HUES64 (cell line): ENCODE measurements around the gene EPB41L4A.

Experiments used
- H3K27ac ChIP-seq: 2 replicates; pipeline ENCODE4 v1.7.0; 2013; ENCODE audit warnings: low read depth, low read length, inconsistent platforms
- H3K27me3 ChIP-seq: 2 replicates; pipeline ENCODE4 v1.6.1; 2013; ENCODE audit warnings: mild to moderate bottlenecking, low read length; ENCODE audit not compliant: insufficient read depth
- H3K36me3 ChIP-seq: 2 replicates; pipeline ENCODE4 v1.6.1; 2013; ENCODE audit warnings: mild to moderate bottlenecking, low read length; ENCODE audit not compliant: insufficient read depth
- H3K4me1 ChIP-seq: 2 replicates; pipeline ENCODE4 v1.6.1; 2013; ENCODE audit warnings: mild to moderate bottlenecking, low read length, moderate library complexity; ENCODE audit not compliant: insufficient read depth
- H3K4me3 ChIP-seq: 2 replicates; pipeline ENCODE4 v1.5.1; 2013; ENCODE audit warnings: mild to moderate bottlenecking, low read length, moderate library complexity
- H3K9ac ChIP-seq: 2 replicates; pipeline ENCODE4 v1.6.1; 2013; ENCODE audit warnings: mild to moderate bottlenecking, low read depth, low read length
- H3K9me3 ChIP-seq: 2 replicates; pipeline ENCODE4 v1.6.1; 2013; ENCODE audit warnings: low read depth, low read length; ENCODE audit not compliant: insufficient read depth
- WGBS: fragments of 150-250, 120-280 bp; methylation state at CpG from one replicate; pipeline ENCODE4 v1.1.7; 2013; ENCODE audit warnings: missing lambda C conversion rate; 5-methylcytosine and 5-hydroxymethylcytosine counted together

EPB41L4A gene

GRCh38 chr5:112308608-112309007 lies 110.5 kb downstream of the EPB41L4A start:
- no peak overlapping the region for H3K9ac ChIP-seq
- H3K27ac ChIP-seq, result no peak overlapping the region
- WGBS, result no CpG with 5 or more reads among the region's 1 CpG
- no peaks in the 10 kb centered on the region for H3K36me3 ChIP-seq
- no peaks in the 10 kb centered on the region for H3K9me3 ChIP-seq
- H3K4me3 ChIP-seq, result no peak overlapping the region
- H3K4me1 ChIP-seq, result no peaks in the 10 kb centered on the region
- H3K27me3 ChIP-seq, result no peaks in the 10 kb centered on the region

- Histone ChIP-seq H3K36me3 (no peaks in the 10 kb centered on the region), H3K4me1 (no peaks in the 10 kb centered on the region), H3K27me3 (no peaks in the 10 kb centered on the region), H3K4me3 (no peak overlapping the region), H3K9ac (no peak overlapping the region), H3K27ac (no peak overlapping the region), H3K9me3 (no peaks in the 10 kb centered on the region)
- WGBS, result 90% methylated on average over 2 of the region's 2 CpGs
Measured at GRCh38 chr5:112306956-112307355, 112.1 kb downstream of the EPB41L4A start.

- H3K4me1 ChIP-seq, result no peaks in the 10 kb centered on the region
- H3K27me3 ChIP-seq, result no peaks in the 10 kb centered on the region
- no peaks in the 10 kb centered on the region for H3K36me3 ChIP-seq
- no peak overlapping the region for H3K27ac ChIP-seq
- no peaks in the 10 kb centered on the region for H3K9me3 ChIP-seq
- WGBS, result 95% methylated on average over 2 of the region's 2 CpGs
- no peak overlapping the region for H3K9ac ChIP-seq
- H3K4me3 ChIP-seq, result no peak overlapping the region
Measured at GRCh38 chr5:112304743-112305142, 114.3 kb downstream of the EPB41L4A start.

GRCh38 chr5:112303685-112304084 lies 115.4 kb downstream of the EPB41L4A start:
- Histone ChIP-seq H3K27me3 (no peaks in the 10 kb centered on the region), H3K4me3 (no peak overlapping the region), H3K27ac (no peak overlapping the region), H3K9me3 (no peaks in the 10 kb centered on the region), H3K36me3 (no peaks in the 10 kb centered on the region), H3K4me1 (no peaks in the 10 kb centered on the region), H3K9ac (no peak overlapping the region)
- 93% methylated on average over 4 of the region's 4 CpGs for WGBS

- H3K36me3 ChIP-seq, result no peaks in the 10 kb centered on the region
- H3K27me3 ChIP-seq, result no peaks in the 10 kb centered on the region
- no peak overlapping the region for H3K4me3 ChIP-seq
- H3K4me1 ChIP-seq, result no peaks in the 10 kb centered on the region
- H3K27ac ChIP-seq, result no peak overlapping the region
- 83% methylated on average over 2 of the region's 5 CpGs for WGBS
- H3K9ac ChIP-seq, result no peak overlapping the region
- no peaks in the 10 kb centered on the region for H3K9me3 ChIP-seq
Measured at GRCh38 chr5:112294126-112294525, 125.0 kb downstream of the EPB41L4A start.

- Histone ChIP-seq H3K4me3 (no peak overlapping the region), H3K27ac (no peak overlapping the region), H3K27me3 (no peaks in the 10 kb centered on the region), H3K4me1 (no peaks in the 10 kb centered on the region), H3K36me3 (no peaks in the 10 kb centered on the region), H3K9ac (no peak overlapping the region), H3K9me3 (no peaks in the 10 kb centered on the region)
- 93% methylated on average over 7 of the region's 7 CpGs for WGBS
Measured at GRCh38 chr5:112293587-112293986, 125.5 kb downstream of the EPB41L4A start.

GRCh38 chr5:112290691-112291090 lies 128.4 kb downstream of the EPB41L4A start:
- no peak overlapping the region for H3K4me3 ChIP-seq
- no peaks in the 10 kb centered on the region for H3K4me1 ChIP-seq
- no peak overlapping the region for H3K9ac ChIP-seq
- no peaks in the 10 kb centered on the region for H3K9me3 ChIP-seq
- H3K27me3 ChIP-seq, result no peaks in the 10 kb centered on the region
- no peaks in the 10 kb centered on the region for H3K36me3 ChIP-seq
- no peak overlapping the region for H3K27ac ChIP-seq

GRCh38 chr5:112289465-112289864 lies 129.6 kb downstream of the EPB41L4A start:
- Histone ChIP-seq H3K27me3 (no peaks in the 10 kb centered on the region), H3K27ac (no peak overlapping the region), H3K9me3 (no peaks in the 10 kb centered on the region), H3K36me3 (no peaks in the 10 kb centered on the region), H3K4me3 (no peak overlapping the region), H3K9ac (no peak overlapping the region), H3K4me1 (no peaks in the 10 kb centered on the region)
- 91% methylated on average over 4 of the region's 4 CpGs for WGBS

GRCh38 chr5:112283943-112284929 lies 134.8 kb downstream of the EPB41L4A start:
- Histone ChIP-seq H3K9ac (no peak overlapping the region), H3K36me3 (no peaks in the 10 kb centered on the region), H3K4me3 (no peak overlapping the region), H3K4me1 (peaks cover 6% of the 10 kb centered on the region; the same call in 1 of the 2 replicates), H3K9me3 (no peaks in the 10 kb centered on the region), H3K27ac (no peak overlapping the region), H3K27me3 (no peaks in the 10 kb centered on the region)
- 92% methylated on average over 5 of the region's 5 CpGs for WGBS

- H3K9me3 ChIP-seq, result no peaks in the 10 kb centered on the region
- H3K27ac ChIP-seq, result no peak overlapping the region
- H3K4me3 ChIP-seq, result no peak overlapping the region
- no peaks in the 10 kb centered on the region for H3K27me3 ChIP-seq
- 96% methylated on average over 3 of the region's 3 CpGs for WGBS
- no peaks in the 10 kb centered on the region for H3K36me3 ChIP-seq
- H3K9ac ChIP-seq, result no peak overlapping the region
- H3K4me1 ChIP-seq, result peaks cover 6% of the 10 kb centered on the region; the same call in 1 of the 2 replicates
Measured at GRCh38 chr5:112283034-112283582, 136.0 kb downstream of the EPB41L4A start.

GRCh38 chr5:112279082-112279481 lies 140.0 kb downstream of the EPB41L4A start:
- H3K4me1 ChIP-seq, result peaks cover 6% of the 10 kb centered on the region; the same call in 1 of the 2 replicates
- H3K27ac ChIP-seq, result no peak overlapping the region
- no peaks in the 10 kb centered on the region for H3K9me3 ChIP-seq
- H3K36me3 ChIP-seq, result no peaks in the 10 kb centered on the region
- H3K4me3 ChIP-seq, result no peak overlapping the region
- H3K9ac ChIP-seq, result no peak overlapping the region
- 97% methylated on average over 5 of the region's 5 CpGs for WGBS
- H3K27me3 ChIP-seq, result no peaks in the 10 kb centered on the region
